ENCODE results near the gene UBA5. TPM values are rescaled to one million over a fixed set of nuclear protein-coding genes. Genes with fewer than 3 reads are reported as not detected.

Gene UBA5
- total and polyA plus RNA-seq, 9 of the 15 experiments (the other 6 are each of a cell fraction or from before 2014, with no cell fraction given): 8.1 to 71.1 (median 29.4) TPM

DNA sequence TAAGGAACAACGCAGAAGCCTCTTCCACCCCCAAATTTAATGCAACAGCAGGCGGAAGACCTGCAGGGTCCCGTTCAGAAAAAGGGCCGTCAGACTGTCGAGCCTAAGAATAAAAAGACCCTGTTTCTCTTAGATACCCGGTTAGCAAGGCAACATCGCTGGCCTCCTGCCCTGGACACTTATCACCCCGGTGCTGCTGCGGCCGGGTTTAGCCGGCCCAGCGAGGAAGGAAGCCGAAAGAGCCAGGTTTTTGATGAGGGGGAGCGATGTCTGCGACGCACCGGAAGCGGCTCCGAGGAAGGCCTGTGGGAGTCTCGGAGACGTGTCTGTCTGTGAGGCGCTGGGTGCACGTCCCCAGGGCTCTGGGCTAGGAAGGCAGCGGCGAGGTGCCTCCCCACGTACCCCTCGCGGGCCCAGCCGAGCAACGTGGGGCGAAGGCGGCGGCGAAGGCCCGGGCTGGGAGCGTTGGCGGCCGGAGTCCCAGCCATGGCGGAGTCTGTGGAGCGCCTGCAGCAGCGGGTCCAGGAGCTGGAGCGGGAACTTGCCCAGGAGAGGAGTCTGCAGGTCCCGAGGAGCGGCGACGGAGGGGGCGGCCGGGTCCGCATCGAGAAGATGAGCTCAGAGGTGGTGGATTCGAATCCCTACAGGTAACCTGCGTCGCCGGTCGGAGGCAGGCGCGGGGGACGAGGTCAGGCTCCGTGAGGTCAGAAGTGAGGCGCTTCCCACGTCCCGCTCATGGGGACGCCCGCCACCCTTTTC lies at the start of gene UBA5 (continued):
- TF ChIP-seq, protein P1, sequence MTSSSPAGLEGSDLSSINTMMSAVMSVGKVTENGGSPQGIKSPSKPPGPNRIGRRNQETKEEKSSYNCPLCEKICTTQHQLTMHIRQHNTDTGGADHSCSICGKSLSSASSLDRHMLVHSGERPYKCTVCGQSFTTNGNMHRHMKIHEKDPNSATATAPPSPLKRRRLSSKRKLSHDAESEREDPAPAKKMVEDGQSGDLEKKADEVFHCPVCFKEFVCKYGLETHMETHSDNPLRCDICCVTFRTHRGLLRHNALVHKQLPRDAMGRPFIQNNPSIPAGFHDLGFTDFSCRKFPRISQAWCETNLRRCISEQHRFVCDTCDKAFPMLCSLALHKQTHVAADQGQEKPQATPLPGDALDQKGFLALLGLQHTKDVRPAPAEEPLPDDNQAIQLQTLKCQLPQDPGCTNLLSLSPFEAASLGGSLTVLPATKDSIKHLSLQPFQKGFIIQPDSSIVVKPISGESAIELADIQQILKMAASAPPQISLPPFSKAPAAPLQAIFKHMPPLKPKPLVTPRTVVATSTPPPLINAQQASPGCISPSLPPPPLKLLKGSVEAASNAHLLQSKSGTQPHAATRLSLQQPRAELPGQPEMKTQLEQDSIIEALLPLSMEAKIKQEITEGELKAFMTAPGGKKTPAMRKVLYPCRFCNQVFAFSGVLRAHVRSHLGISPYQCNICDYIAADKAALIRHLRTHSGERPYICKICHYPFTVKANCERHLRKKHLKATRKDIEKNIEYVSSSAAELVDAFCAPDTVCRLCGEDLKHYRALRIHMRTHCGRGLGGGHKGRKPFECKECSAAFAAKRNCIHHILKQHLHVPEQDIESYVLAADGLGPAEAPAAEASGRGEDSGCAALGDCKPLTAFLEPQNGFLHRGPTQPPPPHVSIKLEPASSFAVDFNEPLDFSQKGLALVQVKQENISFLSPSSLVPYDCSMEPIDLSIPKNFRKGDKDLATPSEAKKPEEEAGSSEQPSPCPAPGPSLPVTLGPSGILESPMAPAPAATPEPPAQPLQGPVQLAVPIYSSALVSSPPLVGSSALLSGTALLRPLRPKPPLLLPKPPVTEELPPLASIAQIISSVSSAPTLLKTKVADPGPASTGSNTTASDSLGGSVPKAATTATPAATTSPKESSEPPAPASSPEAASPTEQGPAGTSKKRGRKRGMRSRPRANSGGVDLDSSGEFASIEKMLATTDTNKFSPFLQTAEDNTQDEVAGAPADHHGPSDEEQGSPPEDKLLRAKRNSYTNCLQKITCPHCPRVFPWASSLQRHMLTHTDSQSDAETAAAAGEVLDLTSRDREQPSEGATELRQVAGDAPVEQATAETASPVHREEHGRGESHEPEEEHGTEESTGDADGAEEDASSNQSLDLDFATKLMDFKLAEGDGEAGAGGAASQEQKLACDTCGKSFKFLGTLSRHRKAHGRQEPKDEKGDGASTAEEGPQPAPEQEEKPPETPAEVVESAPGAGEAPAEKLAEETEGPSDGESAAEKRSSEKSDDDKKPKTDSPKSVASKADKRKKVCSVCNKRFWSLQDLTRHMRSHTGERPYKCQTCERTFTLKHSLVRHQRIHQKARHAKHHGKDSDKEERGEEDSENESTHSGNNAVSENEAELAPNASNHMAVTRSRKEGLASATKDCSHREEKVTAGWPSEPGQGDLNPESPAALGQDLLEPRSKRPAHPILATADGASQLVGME (CRISPR knock-in tag; IDR thresholded peaks at IDR 0.05): no peak
- TF ChIP-seq TRIM28 (IDR thresholded peaks at IDR 0.05) (no peak), NR2C1 (IDR thresholded peaks at IDR 0.05) (0 out of 2 replicates have a peak, but pooled peaks have one; percentile 12), NR2C1 (tag; IDR thresholded peaks at IDR 0.05) (no peak), HNRNPUL1 (IDR thresholded peaks at IDR 0.05; ENCODE audit: low read length) (no peak), SLC30A9 (CRISPR knock-in tag; IDR thresholded peaks at IDR 0.05) (no peak), PHB (CRISPR knock-in tag; IDR thresholded peaks at IDR 0.05) (no peak), HSF4 (CRISPR knock-in tag; IDR thresholded peaks at IDR 0.05; ENCODE audit: borderline replicate concordance) (no peak), TAL1 (IDR thresholded peaks at IDR 0.05) (0 out of 2 replicates have a peak, but pooled peaks have one; percentile 6), SAP30 (IDR thresholded peaks at IDR 0.05; ENCODE audit: borderline replicate concordance, insufficient read depth, low read depth, low read length, poor library complexity, severe bottlenecking) (peak; percentile 35), SMAD4 (CRISPR knock-in tag; conservative IDR thresholded peaks at IDR 0.05) (peak; percentile 64), ZNF57 (CRISPR knock-in tag; IDR thresholded peaks at IDR 0.05) (no peak), GATA2 (CRISPR knock-in tag; IDR thresholded peaks at IDR 0.05) (no peak)
- TF ChIP-seq, protein P2, sequence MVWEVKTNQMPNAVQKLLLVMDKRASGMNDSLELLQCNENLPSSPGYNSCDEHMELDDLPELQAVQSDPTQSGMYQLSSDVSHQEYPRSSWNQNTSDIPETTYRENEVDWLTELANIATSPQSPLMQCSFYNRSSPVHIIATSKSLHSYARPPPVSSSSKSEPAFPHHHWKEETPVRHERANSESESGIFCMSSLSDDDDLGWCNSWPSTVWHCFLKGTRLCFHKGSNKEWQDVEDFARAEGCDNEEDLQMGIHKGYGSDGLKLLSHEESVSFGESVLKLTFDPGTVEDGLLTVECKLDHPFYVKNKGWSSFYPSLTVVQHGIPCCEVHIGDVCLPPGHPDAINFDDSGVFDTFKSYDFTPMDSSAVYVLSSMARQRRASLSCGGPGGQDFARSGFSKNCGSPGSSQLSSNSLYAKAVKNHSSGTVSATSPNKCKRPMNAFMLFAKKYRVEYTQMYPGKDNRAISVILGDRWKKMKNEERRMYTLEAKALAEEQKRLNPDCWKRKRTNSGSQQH (CRISPR knock-in tag; IDR thresholded peaks at IDR 0.05): no peak
- TF ChIP-seq, protein P3, sequence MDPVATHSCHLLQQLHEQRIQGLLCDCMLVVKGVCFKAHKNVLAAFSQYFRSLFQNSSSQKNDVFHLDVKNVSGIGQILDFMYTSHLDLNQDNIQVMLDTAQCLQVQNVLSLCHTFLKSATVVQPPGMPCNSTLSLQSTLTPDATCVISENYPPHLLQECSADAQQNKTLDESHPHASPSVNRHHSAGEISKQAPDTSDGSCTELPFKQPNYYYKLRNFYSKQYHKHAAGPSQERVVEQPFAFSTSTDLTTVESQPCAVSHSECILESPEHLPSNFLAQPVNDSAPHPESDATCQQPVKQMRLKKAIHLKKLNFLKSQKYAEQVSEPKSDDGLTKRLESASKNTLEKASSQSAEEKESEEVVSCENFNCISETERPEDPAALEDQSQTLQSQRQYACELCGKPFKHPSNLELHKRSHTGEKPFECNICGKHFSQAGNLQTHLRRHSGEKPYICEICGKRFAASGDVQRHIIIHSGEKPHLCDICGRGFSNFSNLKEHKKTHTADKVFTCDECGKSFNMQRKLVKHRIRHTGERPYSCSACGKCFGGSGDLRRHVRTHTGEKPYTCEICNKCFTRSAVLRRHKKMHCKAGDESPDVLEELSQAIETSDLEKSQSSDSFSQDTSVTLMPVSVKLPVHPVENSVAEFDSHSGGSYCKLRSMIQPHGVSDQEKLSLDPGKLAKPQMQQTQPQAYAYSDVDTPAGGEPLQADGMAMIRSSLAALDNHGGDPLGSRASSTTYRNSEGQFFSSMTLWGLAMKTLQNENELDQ (CRISPR knock-in tag; IDR thresholded peaks at IDR 0.05; ENCODE audit: borderline replicate concordance): no peak
- TF ChIP-seq, protein P4, sequence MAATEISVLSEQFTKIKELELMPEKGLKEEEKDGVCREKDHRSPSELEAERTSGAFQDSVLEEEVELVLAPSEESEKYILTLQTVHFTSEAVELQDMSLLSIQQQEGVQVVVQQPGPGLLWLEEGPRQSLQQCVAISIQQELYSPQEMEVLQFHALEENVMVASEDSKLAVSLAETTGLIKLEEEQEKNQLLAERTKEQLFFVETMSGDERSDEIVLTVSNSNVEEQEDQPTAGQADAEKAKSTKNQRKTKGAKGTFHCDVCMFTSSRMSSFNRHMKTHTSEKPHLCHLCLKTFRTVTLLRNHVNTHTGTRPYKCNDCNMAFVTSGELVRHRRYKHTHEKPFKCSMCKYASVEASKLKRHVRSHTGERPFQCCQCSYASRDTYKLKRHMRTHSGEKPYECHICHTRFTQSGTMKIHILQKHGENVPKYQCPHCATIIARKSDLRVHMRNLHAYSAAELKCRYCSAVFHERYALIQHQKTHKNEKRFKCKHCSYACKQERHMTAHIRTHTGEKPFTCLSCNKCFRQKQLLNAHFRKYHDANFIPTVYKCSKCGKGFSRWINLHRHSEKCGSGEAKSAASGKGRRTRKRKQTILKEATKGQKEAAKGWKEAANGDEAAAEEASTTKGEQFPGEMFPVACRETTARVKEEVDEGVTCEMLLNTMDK (IDR thresholded peaks at IDR 0.05; ENCODE audit: borderline replicate concordance, insufficient read depth, low read depth, low read length, poor library complexity, severe bottlenecking): no peak

Measured in K562 (cell line).